Fibroblast of skin of right quadriceps (primary cell): ENCODE data around the gene ZBTB42.
A peak's percentile ranks its signal among the peaks of the same experiment; 100 is the strongest.
"Not testable (repeated sequence)": the region's sequence is repeated elsewhere in the genome, so short reads cannot be mapped to it uniquely, and the experiment has no call there.

ENCODE experiments used
- DNase-seq: peaks from one replicate; pipeline ENCODE4 v3.0.0-alpha.2; 2013

ZBTB42 gene

DNA sequence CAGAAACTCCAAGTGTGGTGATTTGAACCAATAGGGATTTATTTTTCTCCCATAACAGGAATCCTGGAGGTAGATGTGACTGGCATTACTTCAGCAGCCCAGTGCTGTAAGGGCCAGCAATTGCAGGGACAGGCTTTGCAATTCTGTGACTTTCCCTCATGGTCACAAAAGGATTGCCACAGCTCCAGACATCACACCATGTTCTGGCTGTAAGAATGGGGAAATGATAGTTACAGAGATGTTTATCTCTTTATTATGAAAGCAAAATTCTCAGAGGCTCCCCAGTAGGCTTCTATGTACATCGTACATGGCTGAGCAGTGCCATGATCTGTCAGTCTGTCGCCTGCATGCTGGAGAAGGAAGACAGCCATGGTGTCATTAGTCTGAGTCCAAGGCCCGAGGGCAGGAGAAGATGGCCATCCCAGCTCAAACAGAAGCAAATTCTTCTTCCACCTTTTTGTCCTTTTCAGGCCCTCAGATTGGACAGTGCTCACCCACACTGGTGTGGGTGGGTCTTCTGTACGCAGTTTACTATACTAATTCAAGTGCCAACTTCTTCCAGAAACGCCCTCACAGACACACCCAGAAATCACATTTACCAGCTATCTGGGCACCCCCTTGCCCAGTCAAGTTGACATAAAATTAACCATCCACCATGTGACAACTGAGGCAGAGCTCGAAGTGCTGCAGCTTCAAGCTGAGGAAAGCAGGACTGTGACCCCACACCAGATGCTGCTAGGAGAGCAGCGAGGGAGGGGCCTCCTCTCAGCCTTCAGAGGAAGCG lies 17.2 kb downstream of the ZBTB42 start:
- DNase-seq, result no peak

DNA sequence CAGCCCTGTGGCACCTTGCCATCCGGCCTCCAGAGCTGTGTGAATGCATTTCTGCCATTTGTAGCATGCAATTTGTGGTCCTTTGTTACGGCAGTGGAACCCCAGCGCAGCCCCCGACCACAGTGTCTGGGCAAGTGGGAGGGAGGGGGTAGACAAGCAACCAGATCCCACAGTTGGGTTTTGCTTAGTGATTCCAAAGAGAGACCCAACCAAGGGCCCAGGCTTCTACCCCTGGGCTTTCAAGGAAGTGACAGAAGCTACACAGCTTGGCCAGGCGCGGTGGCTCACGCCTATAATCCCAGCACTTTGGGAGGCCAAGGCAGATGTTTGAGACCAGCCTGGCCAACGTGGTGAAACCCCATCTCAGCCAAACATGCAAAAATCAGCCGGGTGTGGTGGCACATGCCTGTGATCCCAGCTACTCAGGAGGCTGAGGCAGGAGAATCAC lies 17.8 kb downstream of the ZBTB42 start:
- DNase-seq, result no peak

DNA sequence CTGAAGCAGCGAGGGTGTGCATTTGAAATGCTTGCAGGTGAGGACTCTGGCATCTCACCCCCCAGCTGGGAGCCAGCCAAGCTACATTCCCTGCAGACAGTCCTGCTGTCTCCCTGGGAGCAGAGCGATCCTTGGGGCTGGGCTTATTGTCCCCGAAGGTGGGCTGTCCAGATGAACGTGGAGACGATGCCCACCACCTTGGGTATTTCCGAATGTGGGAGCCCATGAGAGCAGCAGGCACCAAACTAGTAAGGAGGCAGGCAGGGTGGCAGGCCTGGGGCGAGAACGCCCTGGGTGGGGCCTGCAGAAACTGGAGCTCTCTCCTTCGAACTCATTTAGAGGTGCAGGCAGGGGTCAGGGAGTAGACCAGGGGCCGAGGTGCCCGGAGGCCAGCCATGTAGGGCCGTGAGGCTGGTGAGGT lies 18.5 kb downstream of the ZBTB42 start:
- DNase-seq, result no peak

DNA sequence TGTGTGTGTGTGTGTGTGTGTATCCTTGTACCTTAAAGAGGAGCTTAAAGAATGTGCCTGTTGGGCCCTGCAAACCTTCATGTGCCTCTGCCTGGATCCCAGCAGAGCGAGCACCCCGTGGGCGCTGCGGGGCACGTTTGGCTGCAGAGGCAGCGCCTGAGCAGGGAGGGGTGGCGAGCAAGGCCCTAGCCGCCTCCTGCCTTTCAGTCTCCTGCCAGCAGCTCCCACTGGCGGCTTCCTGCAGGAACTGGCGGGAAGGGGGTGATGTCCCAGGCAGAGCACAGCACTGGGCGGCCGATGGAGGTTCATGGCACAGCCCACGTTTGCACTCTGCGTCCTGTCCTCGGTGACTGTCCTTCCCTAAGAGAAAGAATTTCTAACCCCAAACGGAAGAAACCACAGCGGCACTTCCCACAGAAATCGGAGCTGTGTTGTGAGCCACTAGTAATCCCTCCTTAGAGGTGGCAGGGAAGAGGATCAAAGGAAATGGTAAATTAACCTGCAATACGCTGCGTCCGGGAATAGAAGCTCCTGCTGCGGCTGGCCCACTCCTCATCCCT lies 19.8 kb downstream of the ZBTB42 start:
- peak; percentile 72 for DNase-seq

DNA sequence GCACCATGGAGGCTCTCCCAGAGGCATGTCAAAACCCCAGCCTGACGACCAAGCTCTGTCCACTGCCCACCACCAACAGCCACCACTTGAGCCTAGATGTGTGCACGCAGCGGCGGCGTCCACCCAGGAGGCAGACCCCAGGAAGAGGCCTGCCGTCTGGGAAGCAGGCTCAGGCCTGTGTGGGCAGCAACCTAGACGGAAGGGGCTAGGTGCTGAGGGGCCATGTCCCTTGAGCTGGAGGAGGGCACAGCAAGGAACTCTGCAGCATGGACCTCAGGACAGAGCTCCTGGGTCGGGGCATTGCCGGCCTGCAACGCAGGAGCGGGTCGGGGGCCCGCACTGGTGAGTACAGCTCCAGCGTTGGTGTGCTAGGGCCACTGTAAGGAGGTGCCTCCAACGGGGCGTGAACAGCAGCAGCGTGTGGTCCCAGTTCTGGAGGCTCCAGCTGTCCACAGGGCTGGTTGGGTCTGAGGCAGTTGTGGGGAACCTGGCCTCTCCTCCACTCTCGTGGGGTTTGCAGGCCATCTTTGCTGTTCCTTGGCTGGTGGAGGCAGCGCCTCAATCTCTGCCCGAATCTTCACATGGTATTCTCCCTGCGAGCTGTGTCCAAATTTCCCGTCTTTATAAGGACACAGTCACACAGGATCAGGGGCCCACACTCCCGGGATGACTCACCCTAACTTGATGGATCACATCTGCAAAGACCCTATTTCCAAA lies 20.5 kb downstream of the ZBTB42 start:
- DNase-seq, result no peak

DNA sequence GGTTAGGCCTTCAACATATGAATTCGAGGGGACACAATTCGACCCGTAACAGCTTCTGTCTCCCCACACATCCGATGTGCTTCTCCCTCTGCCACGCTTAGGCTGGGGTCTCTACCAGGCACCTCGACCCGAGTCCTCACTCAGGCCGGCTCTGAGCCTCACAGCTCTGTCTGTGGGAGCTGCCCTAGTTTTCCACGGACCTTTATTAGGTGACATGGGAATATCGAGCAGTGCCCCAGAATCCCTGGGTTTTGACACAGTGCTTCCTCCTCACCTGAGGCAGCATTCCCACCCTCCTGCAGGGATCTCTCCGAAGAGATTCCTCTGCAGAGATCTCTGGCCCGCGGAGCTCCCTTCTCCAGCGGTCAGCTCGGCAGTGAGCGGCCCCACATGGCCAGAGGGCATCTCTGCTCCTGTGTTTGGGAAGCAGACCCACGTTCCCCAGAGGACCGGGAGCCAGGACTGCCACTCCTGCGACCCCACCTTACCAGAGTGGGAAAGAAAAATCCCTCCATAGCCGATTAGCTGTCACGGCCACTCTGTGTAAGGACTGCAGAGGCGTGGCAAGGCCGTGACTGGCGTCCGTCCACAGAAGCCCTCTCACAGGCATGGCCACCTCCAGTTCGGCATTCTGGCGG lies 21.2 kb downstream of the ZBTB42 start:
- no peak for DNase-seq

DNA sequence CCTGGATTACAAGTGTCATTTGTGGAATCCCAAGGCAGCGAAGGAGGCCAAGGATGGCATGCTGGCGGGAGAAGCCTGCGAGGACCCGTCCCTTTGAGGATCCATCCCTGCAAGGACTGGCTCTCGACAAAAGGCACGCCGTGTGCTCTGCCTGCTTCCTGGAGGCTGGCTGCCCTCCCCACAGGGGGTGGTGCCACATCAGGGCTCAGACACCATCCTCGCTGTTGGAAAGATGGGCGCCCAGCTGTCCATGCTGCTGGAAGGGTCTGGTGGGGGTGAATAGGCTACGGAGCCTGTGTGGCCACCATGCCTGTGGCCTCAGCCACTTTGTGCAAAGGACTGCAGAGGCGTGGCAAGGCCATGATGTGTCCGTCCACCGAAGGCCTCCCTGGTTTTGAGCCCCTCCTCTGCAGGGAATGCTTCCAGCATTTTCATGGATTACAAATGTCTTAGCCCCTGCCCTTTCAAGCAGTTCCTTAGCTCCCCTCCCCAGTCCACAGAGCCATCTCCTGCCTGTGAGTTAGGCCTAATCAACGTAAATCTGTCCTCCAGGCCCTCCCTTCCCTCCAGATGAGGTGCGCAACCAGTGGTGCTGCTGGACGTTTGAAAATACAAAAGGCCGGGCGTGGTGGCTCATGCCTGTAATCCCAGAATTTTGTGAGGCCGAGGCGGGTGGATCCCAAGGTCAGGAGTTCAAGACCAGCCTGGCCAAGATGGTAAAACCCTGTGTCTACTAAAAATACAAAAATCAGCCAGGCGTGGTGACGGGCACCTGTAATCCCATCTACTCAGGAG lies 22.1 kb downstream of the ZBTB42 start:
- DNase-seq, result no peak

DNA sequence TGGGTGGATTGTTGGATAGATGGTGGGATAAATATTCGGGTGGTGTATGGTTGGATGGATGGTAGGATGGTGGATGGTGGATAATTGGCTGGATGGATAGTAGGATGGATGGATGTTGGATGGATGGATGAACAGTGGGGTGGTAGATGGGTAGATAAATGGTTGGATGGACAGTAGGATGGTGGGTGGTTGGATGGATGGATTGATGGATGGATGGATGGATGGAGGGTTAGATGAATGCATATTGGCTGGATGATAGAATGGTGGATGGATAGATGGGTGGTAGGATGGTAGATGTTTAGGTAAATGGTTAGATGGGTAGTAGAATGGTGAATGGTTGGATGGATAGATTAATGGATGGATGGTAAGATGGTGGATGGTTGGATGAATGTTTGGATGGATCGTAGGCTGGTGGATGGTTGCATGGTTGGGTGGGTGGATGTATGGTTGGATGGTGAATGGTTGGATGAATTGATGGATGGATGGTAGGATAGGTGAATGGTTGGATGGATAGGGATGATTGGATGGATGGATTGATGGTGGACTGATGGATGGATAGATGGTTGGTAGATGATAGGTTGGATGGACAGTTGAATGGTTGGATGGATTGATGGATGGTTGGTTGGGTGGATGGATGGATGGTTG lies 23.6 kb downstream of the ZBTB42 start:
- no peak for DNase-seq

DNA sequence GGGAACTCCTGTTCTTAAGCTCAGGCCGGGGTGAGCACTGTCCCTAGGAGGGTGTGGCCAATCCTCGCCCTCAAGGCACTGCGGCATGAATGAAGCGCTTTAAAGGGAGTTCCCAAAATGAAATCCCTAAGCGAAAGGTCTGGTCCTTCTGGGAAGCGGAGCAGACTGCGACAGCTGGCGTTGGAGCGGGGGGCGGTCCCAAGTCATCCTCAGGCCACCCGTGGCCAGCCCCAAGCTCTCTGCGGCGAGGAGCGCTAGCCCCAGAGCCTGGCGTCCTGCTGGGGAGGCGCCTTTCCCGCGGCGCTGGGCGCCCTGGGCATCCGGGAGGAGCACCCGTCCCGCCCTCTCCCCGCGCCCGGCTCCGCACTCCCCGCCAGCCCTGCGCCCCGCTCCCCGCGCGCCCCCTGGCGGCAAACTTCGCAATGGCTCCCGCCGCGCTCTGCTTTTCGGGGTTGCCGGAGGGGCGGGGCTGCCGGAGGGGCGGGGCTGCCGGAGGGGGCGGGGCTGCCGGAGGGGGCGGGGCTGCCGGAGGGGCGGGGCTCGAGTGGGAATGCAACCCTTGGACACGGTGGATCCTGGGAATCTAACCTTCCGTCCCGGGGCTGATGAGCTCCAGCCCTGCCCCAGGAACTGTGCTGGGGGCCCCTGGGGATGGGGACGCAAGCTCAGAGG lies 25.4 kb downstream of the ZBTB42 start:
- peak; percentile 78 for DNase-seq

DNA sequence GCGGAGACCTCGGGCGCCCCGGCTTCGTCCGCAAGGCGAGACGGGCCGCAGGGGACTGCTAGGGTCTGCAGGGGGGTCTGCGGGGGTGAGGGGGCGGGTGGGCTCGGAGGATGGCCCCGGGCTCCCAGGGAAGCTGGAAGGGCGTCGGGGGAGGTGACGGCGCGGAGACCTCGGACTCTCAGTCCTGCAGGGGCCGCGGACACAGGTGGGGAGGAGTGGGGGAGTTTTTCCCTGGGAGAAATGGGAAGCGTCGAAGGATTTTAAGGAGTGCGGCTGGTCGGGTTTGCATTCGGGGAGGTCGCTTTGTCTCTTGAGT lies 25.9 kb downstream of the ZBTB42 start:
- no peak for DNase-seq

DNA sequence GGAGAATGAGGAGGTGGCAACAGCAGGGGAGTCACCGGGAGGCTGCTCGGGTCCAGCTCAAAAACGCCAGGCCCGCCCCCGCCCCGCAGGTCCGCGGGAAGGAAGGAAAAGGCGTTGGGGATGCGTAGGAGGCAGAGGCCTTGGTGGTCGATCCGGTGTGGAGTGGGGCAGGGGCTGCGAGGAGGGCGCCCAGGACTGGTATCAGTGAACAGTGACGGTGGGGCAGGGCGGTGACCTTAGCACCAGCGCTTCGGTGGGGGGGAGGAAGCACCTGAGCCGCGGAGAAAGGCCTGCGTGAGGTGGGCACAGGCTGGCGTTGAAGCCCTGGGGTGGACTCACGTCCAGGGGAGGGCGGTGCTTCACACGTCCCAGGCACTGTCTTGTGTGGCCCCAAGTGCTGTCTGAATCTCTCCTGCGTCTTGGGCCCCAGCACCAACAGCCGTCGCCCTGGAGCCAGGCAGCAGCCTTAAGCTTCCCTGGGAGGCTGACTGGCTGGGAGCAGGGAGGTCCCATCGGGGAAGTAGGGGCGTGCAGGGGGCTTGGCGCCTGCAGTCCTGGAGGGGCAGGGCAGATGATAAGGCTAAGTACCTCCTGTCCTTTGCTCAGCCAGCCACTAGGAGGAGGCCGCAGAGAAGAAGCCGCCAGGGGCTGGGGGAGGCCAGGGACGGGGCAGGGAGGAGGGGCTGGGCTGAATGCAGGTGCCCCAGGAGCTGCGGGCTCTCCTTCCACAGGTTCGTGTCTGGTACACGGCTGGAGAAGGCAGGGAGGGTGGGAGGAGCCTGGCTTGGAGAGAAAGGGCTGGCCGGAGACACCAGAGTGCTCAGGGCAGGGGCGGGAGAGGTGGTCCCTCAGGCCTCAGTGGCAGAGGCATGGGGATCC lies 26.5 kb downstream of the ZBTB42 start:
- DNase-seq, result no peak

DNA sequence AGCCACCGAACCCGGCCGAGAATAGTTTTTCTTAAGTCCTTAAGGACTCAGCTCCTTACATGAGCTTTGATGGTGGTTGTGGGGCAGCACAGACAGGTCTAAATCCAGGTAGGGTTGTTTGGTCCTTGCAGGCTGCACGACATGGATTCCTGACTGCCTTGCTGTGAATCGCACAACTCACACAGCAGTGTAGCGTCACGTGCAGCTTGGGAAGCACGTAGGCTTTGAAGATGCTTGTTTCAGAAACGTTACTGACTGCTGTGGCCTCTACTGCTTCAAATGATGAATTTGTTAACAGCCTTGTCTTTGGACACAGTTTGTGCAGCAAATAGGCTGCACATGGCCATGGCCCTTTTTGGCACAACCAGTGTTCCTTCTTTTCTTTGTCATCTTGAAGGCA lies 29.9 kb downstream of the ZBTB42 start:
- DNase-seq, result no peak

DNA sequence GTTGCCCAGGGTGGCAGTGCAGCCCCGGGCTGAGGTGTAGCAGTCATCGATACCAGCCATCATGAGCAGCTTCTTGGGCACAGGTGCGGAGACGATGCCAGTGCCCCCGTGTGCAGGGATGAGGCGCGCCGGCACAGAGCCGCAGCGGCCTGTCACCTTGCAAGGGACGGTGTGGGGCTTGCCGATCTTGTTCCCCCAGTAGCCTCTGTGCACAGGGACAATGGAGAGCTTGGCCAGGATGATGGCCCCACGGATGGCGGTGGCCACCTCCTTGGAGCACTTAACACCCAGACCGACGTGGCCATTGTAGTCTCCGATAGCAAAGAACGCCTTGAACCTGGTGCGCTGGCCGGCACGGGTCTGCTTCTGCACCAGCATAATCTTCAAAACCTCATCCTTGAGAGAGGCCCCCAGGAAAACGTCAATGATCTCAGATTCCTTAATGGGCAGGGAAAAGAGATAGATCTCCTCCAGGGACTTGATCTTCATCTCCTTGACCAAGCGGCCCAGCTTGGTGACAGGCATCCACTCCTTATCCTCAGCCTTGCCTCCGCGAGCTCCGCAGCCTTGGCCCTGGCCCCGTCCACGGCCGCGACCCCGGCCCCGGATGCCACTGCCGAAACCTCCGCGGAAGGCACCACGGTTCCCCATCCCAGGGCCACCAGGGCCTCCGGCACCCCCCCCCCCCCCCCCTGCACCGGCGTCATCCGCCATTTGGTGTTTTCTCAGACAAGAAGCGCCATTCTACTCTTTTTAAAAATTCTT lies 35.5 kb downstream of the ZBTB42 start:
- DNase-seq, result not testable (repeated sequence)

DNA sequence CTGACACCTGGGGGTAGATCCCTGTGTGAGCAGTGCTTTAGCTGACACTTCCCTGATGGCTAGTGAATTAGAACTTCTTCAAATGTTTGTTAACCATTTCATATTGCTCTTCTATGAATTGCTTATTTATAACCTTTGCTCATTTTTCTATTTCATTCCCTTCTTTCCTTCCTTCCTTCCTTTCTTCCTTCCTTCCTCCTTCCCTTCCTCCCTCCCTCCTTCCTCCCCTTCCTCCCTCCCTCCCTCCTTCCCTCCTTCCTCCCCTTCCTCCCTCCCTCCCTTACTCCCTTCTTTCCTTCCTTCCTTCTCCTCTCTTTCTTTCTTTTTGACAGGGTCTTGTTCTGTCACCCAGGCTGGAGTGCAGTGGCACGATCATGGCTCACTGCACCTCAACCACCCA lies 40.8 kb downstream of the ZBTB42 start:
- no peak for DNase-seq

DNA sequence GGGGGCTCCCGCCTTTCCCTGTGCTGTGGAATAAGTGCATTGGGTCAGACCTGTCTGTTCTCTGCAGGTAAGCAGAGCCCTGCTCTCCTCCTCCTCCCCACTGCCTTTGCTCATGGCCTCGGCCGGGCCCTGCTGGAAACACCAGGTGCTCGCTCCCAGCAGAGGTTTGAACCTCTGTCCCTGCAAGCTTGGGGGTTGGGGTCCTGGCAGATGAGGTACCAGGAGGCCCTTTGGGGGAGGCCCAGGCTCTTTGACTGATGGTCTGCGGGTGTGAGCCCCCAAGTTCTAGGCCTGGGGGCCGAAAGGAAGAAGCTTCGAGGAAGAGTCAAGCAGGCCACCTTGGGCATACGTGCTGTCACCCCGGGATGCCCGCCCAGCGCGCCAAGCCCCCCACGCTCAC lies 42.1 kb downstream of the ZBTB42 start:
- DNase-seq, result no peak

DNA sequence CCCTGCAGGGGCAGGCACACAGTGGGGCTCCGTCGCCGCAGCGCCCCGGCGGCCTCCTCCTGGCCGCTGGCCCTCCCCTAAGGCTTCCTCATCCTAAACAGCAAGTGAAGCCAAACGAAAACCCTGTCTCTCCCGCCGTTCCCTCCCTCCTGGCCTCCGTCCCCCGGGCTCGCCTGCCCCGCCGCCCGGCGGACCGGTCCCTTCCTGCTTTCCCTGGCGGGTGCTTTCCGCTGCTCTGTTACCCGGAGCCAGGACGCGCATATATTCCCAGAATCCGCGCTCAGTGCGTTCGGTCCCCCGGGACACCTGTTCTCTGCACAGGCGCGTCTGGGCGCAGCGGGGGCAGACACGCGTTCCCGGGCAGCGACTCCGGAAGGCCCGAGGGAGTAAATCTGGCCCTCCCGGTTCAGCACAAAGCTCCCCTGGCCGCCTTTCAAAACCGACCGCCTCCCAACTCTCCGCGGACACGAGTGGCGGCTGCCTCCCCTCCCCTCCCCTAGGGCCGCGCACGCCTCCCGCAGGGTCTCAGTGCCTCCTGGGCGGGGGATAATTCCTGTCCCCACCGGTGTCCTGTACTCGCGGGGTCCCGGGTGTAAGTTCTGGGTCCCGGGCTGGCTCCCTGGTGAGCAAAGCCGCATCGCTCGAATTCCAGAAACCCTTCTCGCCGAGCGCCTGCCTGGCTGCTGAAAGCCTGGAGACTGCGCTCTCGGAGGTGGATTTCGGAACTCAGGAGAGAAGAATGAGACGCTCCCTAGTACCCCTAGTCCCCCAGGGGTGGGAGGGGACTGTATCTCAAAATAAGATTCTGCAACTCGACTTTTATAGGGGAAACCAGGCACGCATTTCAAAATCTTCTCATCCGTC lies 42.8 kb downstream of the ZBTB42 start:
- no peak for DNase-seq

DNA sequence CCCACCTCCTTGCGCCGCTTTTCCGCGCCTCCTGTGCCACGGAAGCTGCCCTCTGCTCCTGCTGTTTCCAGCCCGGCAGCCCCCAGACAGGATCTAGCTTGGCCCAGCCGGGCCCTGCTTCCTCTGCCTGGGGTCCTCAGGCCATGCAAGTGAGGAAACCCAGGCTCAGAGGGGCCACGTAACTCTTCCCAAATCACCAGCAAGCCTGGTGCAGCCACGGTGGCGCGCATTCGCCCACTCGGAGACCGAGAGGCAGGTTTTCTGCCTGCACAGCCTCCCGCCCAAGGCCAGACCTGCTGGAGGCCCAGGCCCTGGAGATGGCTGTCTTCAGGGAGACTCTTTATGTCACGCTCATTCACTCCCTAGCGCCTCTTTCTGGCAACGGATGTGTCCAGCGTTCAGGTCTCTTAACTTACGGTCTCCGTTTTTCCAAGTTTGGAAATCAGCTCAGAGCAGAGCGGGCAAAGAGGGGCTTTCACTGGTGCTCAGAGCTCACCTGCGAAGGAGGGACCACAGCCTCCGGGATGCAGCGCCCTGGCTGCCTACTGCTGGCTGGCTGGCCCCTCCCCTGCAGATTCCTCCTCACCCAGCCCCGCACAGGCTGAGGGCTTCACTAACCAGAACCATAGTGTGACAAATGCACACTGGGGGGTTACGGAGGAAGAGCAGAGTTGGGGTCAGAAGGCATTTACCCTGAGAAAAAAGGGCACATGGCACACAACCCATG lies 43.6 kb downstream of the ZBTB42 start:
- DNase-seq, result no peak

DNA sequence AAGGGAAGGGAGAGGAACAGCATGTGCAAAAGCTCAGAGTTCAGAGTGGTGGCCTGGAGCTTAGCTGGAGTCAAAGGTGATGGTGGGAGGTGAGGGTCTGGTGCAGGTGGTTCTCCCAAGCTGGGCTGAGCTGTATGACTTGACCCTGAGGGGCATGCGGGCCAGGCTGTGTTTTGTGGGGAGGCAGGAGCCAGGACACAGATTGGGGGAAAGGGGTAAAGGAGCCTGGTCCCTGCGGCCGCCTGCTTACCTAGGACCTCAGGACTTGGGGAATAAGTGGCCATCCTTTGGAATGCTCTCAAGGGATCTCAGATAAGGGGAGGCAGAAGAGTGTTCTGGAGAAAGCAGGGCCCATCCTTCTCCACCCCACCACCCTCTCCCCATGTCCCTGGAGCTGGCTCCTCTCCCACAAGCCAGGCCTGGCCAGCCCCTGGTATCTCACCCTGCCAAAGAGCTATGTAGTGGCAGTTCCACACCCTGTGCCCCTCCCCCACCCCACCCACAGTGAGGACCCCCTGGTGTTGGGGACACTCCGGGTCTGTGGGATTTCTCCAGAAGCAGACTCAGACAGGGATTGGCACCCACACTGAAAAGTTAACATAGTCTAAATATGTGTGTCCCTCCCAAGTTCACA lies 44.2 kb downstream of the ZBTB42 start:
- DNase-seq, result no peak
